AG04450 (cell line): ENCODE measurements around the gene RRAS2. TPM values are rescaled to one million over a fixed set of nuclear protein-coding genes. Genes with fewer than 3 reads are reported as not detected.

Experiments used
- CTCF ChIA-PET: fragments of 300-600, 350-600 bp; formaldehyde crosslinking; extraction: SDS; loops from one replicate; lab custom pipeline; 2022; ENCODE audit warnings: antibody characterized with exemption, inconsistent platforms; lab: Charles Lee
- POLR2A ChIA-PET: fragments of 350-600 bp; formaldehyde crosslinking; extraction: SDS; loops from one replicate; lab custom pipeline; 2021; ENCODE audit warnings: antibody characterized with exemption, inconsistent platforms; lab: Yijun Ruan, JAX
- DNase-seq: peaks from one replicate; pipeline ENCODE4 v3.0.0-alpha.2; 2011; ENCODE audit warnings: low read depth, low spot score
- H3K27ac ChIP-seq: one replicate; pipeline ENCODE4 v1.5.1; 2012; ENCODE audit warnings: low read depth, low read length, control low read depth
- H3K27me3 ChIP-seq: one replicate; pipeline ENCODE4 v1.6.0; 2012; ENCODE audit warnings: low read length; ENCODE audit not compliant: control insufficient read depth, insufficient read depth
- H3K4me3 ChIP-seq: 2 replicates; pipeline ENCODE4 v1.5.1; 2011; ENCODE audit warnings: mild to moderate bottlenecking, low read depth, low read length, control low read depth
- H3K9me3 ChIP-seq: 2 replicates; pipeline ENCODE4 v1.5.1; 2012; ENCODE audit warnings: low read length; ENCODE audit not compliant: control insufficient read depth, insufficient read depth
- polyA plus RNA-seq: library from polyadenylated mRNA; depleted of rRNA; stranded (reverse); fragments of >200 nt; gene quantifications from 2 replicates; pipeline ENCODE4 v1.2.3, GENCODE V29; 2011; rRNA removed
- TF ChIP-seq, protein P1 (sequence below): IDR thresholded peaks from 2 replicates; pipeline ENCODE4 v1.5.1; 2011; ENCODE audit warnings: low read depth, low read length, control low read depth, inconsistent platforms

Gene RRAS2
- polyA plus RNA-seq, 1 experiment: 95.8 TPM

GRCh38 chr11:14230407-14230806, 128.6 kb downstream of the RRAS2 start:
- Histone ChIP-seq H3K27ac (no peak overlapping the region), H3K9me3 (no peaks in the 10 kb centered on the region; the same call in 1 of the 2 replicates), H3K27me3 (peaks cover 14% of the 10 kb centered on the region), H3K4me3 (no peak overlapping the region)
- ChIA-PET POLR2A (no interaction called here), CTCF (interaction anchor here (0.6 to 1.2 kb wide), 5 partner anchors 8 to 458 kb away, joined by 3 to 4 read pairs (median 3); no protein-coding TSS in a partner anchor)
- TF ChIP-seq, protein P1, sequence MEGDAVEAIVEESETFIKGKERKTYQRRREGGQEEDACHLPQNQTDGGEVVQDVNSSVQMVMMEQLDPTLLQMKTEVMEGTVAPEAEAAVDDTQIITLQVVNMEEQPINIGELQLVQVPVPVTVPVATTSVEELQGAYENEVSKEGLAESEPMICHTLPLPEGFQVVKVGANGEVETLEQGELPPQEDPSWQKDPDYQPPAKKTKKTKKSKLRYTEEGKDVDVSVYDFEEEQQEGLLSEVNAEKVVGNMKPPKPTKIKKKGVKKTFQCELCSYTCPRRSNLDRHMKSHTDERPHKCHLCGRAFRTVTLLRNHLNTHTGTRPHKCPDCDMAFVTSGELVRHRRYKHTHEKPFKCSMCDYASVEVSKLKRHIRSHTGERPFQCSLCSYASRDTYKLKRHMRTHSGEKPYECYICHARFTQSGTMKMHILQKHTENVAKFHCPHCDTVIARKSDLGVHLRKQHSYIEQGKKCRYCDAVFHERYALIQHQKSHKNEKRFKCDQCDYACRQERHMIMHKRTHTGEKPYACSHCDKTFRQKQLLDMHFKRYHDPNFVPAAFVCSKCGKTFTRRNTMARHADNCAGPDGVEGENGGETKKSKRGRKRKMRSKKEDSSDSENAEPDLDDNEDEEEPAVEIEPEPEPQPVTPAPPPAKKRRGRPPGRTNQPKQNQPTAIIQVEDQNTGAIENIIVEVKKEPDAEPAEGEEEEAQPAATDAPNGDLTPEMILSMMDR: no peak
- no peak for DNase-seq

- CTCF ChIA-PET: interaction anchor here (0.7 to 1.2 kb wide), 2 partner anchors 10 to 457 kb away, joined by 3 to 4 read pairs; no protein-coding TSS in a partner anchor
- Histone ChIP-seq H3K4me3 (no peak overlapping the region), H3K27ac (no peak overlapping the region), H3K9me3 (no peaks in the 10 kb centered on the region; the same call in 1 of the 2 replicates), H3K27me3 (peaks cover 10% of the 10 kb centered on the region)
- POLR2A ChIA-PET: no interaction called here
- DNase-seq: no peak
- TF ChIP-seq, protein P1: no peak
These were observed 129.5 kb downstream of the RRAS2 start for GRCh38 chr11:14229472-14229871.

GRCh38 chr11:14228356-14228755, 130.6 kb downstream of the RRAS2 start:
- TF ChIP-seq, protein P1: no peak
- no peak for DNase-seq
- H3K9me3 ChIP-seq: no peaks in the 10 kb centered on the region; the same call in 1 of the 2 replicates
- CTCF ChIA-PET: interaction anchor here (0.5 to 1.9 kb wide), 2 partner anchors 227 to 272 kb away, joined by 4 to 6 read pairs; no protein-coding TSS in a partner anchor
- no peak overlapping the region for H3K27ac ChIP-seq
- no peak overlapping the region for H3K4me3 ChIP-seq
- POLR2A ChIA-PET: no interaction called here
- H3K27me3 ChIP-seq: peaks cover 15% of the 10 kb centered on the region

Other genes with a start within 250 kb of the RRAS2 start
- 212 and 285 TPM in 2 replicates for gene COPB1, start 140.6 kb upstream of the RRAS2 start, polyA plus RNA-seq
- 222 and 285 TPM in 2 replicates for gene PSMA1, start 161.2 kb upstream of the RRAS2 start, polyA plus RNA-seq